G401 (cell line): Measurements from ENCODE around the gene GGTA1. TPM values are rescaled to one million over a fixed set of nuclear protein-coding genes. Genes with fewer than 3 reads are reported as not detected.
A peak's percentile ranks its signal among the peaks of the same experiment; 100 is the strongest.

Experiments
- DNase-seq: peaks from one replicate; pipeline ENCODE4 v3.0.0-alpha.2; 2015; ENCODE audit warnings: low spot score
- in situ Hi-C: cut with HindIII; loops from 2 replicates; pipeline ENCODE4 v1.10.0; 2016; ENCODE audit warnings: low sequenced_read_pairs, mixed read lengths
- total RNA-seq: library from RNA; depleted of rRNA; stranded (reverse); fragments of >200 nt; shearing (Covaris generic); gene quantifications from 2 replicates; pipeline ENCODE4 v1.2.3, GENCODE V29; 2014

Gene GGTA1
- total RNA-seq, 1 experiment from 2014 or later: not detected

- in situ Hi-C loops: no loop called here
- no peak for DNase-seq
These were observed 6.5 kb upstream of the GGTA1 start for GRCh38 chr9:121505903-121506735.

GRCh38 chr9:121503444-121503843 is 3.8 kb upstream of the GGTA1 start:
- DNase-seq: no peak
- in situ Hi-C loops: no loop called here

DNA sequence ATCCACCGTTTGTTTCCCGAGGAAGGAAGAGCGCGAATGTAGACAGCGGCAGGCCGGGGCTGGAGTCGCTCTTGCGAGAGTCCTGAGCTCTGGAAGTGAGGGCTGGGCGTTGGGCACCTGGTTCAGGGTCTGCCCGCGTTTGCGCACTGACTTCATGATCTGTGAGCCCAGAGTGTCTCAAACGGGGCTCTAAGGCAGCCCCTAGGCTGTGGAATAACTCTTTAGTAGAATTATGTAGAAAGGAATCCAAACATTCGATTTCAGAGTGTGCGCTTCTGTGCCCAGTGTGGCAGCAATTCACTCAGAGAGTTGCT is 478 bp upstream of the GGTA1 start:
- in situ Hi-C loops: no loop called here
- no peak for DNase-seq

- in situ Hi-C loops: no loop called here
- no peak for DNase-seq
These were observed 542 bp downstream of the GGTA1 start for GRCh38 chr9:121499177-121499426.

DNA sequence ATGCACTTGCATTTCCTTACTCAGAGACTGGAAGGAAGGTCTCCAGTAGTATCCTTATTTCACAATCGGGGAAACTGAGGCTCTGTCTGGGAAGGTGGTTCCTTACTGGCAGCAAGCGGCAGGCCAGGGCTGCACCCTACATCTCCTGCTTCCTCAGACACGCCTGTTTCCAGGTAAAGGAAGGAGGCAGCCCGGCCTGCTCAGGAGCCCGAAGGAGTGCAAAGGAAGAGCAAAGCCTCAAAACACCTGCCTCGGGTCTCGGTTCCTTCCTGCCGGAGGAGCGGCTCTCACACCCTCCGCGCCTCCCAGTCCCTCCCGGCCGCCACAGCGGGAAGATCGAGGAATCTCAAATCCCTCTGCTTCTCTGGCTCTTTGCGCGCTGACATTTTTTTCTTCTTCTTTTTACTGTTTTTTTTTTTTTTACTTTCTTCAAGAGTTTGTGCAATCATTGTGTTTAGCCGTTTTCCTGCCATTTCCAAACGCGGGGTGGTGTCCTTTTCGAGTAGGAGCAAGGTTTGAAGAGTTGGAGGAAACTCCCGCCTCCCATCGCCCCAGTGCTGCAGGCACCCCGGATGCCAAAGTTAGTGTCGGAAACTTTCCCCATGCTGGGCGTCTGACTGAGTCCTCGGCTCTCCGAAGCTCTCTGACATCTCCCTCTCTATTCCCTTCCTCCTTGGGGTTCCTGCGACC is 1.0 kb downstream of the GGTA1 start:
- in situ Hi-C loops: no loop called here
- peak; percentile 4 for DNase-seq

DNA sequence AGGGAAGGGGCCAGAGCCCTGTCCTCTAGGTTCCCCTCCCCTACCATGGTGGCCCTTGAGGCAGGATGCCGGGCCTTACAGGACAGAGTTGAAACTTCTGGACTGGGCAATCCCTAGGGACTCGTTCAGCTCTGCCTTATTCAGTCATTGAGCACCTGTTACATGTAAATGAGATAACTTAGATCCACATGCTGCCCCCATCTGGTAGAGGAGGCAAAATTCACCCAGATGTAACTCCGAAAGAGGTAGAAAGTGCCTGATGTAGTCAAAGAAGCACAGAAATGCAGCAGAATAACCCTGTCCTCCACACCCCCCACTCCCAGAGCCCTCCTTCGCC is 1.5 kb downstream of the GGTA1 start:
- peak; percentile 58 for DNase-seq
- in situ Hi-C loops: no loop called here

DNA sequence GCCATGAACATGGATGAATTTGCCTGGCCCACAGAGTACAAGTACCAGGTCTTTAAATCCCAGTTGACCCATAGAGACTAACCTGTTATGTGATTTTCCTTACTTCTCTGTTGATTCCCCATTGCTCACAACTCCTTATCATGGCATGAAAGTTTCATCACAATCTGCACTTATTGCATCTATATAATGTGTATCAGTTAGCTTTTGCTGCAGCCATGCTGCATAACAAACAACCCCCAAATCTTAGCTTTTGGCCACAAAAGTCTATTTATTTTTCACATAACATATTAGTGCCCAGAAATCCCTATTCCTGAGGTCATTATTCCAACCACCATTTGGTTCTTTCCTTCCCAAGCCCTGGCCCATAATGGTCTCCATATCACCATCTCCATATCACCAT is 3.7 kb downstream of the GGTA1 start:
- DNase-seq: no peak
- in situ Hi-C loops: no loop called here

- in situ Hi-C loops: no loop called here
- no peak for DNase-seq
These were observed 5.5 kb downstream of the GGTA1 start for GRCh38 chr9:121494192-121494591.

- in situ Hi-C loops: no loop called here
- DNase-seq: no peak
These were observed 8.5 kb downstream of the GGTA1 start for GRCh38 chr9:121491111-121491510.

GRCh38 chr9:121489344-121489743 is 10.3 kb downstream of the GGTA1 start:
- no peak for DNase-seq
- in situ Hi-C loops: no loop called here

DNA sequence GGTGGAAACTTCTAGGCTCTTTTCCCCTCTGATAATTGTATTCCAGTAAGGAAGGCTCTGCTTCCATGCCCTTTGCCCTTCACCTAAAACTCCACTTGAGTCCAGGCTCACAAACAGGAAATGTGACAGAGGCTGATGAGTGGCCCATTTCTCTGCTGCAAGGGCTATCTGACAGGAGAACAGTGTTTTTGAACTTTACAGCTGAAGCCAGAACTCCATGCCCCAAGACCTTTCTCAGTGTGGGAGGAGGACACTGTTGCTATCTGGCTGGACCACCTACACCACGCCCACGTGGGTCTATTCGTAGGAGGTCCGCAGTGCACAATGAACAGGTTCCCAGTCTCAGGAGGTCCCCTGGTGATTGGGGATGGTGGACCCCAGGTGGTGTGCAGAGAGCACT is 13.6 kb downstream of the GGTA1 start:
- DNase-seq: no peak
- in situ Hi-C loops: no loop called here

GRCh38 chr9:121485623-121486022 is 14.0 kb downstream of the GGTA1 start:
- in situ Hi-C loops: no loop called here
- no peak for DNase-seq

GRCh38 chr9:121484651-121485446 is 14.8 kb downstream of the GGTA1 start:
- no peak for DNase-seq
- in situ Hi-C loops: no loop called here

DNA sequence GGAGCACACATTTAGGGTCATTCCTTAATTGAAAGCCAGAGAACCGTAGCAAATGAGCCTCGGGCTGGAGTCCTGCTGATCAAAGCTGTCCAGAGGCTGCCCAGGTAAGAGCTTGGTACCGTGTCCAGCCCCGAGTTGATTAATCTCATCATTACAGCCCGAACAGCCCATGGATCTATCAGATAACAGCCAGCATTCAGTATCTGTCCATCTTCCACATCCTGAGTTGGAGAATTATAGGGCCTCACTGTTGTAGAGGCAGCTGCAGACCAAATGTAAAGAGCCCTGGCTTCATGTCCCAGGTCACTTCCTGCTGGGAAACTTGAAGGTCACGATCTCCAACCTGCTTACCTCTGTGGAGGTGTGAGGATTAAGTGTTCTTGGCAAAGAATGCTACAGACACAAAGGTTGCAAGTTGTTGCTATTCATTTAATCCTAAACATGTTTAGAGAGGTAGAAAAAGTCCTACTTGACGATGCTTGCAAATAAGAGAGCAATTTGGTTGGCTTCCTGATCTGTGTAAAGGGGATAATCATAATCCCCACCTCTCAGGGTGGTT is 16.1 kb downstream of the GGTA1 start:
- DNase-seq: no peak
- in situ Hi-C loops: no loop called here

DNA sequence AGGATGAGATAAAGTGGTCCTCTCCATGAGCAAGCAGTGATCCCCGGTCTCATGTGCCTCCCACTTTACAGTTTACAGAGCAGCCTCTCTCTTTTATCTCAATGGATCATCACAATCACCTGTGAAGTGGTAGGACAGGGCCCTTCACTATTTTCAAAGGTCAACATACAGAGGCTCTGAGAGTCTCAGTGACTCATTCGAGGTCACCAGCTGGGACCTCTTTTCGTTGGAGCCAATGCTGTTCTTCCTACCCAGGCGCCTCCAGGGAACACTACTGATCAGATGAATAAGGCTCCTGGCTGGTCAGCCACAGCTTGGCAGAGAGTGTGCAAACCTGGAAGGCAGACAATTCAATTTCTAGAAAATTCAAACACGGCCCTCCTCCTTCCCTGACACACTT is 16.6 kb downstream of the GGTA1 start:
- no peak for DNase-seq
- in situ Hi-C loops: no loop called here

DNA sequence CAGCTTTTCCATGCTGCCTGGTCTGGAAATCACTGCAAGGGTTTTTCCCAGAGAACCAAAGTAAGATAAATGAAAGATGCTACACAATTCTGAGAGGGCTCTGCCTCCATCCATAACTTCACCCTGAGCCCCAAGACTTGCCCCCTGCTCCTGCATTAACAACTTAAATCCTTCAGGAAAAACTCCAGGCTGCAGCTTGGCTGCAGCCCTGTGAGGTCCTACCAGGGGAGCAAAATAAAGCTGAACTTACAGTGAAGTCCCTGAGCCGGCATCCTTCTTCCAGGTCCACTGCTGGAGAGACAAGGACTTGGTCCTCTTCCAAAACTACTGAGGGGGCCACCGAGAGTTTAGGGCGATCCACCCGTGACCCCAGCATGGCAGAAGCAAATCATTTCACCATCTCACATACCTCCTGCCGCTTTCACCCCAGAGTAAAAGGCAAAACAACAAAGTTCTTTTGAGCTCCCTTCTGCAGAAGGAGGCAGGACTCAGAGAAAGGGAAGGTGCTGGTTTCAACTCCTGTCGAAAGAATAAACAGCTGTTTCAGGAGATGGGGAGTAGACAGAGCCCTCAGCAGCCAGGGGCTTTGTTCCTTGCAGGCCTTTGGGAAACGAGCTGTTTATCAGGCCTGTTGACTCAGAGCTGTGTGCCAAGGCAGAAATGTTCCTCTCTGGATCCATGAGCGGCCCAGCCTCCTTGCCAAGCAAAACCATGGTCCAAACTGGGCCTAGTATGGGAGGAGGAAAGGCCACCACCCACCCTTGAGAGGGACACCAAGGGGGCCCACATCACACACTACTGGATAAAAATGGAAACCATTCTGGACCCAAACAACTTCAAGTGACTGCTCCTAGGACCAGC is 20.6 kb downstream of the GGTA1 start:
- no peak for DNase-seq
- in situ Hi-C loops: no loop called here

DNA sequence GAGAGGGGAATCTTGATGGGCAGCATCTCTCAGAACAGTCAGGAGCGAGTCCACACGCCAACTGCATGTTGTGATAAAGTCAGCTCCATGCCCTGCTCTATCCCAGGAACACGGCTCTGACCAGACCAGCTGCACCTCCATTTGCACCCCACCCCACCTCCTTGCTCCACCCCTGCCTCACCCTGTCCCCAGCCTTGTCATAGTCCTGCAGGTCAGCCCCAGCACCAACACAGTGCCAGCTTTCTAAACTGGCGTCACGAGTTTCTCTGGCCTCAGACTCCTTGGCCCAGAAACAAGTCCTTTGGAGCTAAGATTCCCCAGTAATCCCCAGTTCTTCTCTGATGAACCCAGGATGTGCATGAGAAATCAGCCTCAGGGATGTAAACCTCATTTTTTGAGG is 23.5 kb downstream of the GGTA1 start:
- DNase-seq: no peak
- in situ Hi-C loops: no loop called here

DNA sequence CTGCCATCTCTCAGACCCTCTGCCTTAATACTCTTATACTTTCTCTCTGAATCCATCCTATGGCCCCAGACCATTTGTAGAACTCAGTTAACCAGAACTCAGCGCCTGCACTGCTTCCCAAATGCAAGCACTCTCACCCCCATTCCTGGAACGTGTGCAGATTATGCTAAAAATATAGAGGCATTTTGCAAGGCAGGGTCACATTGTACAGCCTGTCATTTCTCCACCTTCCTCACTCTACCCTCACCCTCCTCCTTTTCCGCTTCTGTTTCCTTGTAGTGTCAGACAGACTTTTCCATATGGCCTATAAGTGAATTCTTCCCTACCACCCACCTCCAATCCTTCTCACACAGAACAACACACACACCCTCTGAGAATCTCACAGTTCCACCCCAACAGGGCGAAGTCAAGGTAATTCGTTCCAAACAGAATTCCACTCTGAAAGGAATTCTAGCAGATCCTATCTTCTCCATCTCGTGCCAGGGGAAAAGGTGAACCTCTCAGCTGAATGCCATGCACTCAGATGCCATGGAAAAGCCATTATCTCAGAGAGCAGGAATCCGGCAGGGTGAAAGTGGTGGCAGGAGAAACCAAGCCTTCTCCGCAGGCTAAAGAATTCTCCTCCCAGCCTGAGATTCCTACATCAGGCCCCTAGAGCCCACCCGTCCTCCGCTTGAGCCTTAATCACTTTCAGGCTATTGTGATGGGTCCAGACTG is 25.3 kb downstream of the GGTA1 start:
- in situ Hi-C loops: no loop called here
- no peak for DNase-seq

DNA sequence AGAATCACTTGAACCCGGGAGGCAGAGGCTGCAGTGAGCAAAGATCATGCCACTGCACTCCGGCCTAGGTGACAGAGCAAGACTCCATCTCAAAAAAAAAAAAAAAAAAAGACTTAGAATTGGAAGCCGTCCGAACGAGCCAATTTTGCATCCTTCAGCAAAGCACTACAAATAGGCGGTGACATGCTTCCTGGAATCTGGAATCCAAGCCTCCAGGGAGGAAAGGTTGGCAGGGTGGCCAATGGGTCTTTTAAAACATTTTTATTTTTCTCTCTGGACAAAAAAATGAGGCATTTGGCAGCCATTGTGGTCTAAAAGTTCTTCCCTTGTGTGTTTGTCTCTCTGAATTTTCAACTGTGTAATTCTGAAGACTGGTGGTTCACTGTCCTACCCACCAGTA is 26.4 kb downstream of the GGTA1 start:
- in situ Hi-C loops: no loop called here
- no peak for DNase-seq
